ENCODE measurements around the gene TTLL10.

The TTLL10 gene

DNA sequence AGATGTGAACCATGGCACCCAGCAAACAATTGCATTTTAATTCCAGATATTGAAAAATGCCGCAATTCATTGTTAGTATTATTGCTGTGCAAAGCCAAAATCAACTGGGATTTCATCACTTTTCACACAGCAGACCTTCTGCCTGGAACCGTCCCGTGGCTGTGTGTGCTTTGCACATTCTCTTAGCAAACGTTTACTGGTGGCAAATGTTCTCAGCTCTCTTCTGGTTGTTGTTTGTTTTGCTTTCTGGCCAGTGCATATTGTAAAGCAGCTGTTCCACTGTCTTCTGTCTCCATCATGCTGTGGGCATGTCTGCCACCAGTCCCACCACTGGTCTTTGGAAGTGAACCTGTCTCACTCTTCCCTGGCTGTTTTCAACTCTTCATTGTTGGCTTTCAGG lies 19.8 kb upstream of the TTLL10 start:
- in situ Hi-C loops (cut with MboI; ENCODE audit: low sequenced_read_pairs, unreplicated experiment): no loop called here
- no peak for DNase-seq (ENCODE audit: low spot score)
- TF ChIP-seq, protein P1, sequence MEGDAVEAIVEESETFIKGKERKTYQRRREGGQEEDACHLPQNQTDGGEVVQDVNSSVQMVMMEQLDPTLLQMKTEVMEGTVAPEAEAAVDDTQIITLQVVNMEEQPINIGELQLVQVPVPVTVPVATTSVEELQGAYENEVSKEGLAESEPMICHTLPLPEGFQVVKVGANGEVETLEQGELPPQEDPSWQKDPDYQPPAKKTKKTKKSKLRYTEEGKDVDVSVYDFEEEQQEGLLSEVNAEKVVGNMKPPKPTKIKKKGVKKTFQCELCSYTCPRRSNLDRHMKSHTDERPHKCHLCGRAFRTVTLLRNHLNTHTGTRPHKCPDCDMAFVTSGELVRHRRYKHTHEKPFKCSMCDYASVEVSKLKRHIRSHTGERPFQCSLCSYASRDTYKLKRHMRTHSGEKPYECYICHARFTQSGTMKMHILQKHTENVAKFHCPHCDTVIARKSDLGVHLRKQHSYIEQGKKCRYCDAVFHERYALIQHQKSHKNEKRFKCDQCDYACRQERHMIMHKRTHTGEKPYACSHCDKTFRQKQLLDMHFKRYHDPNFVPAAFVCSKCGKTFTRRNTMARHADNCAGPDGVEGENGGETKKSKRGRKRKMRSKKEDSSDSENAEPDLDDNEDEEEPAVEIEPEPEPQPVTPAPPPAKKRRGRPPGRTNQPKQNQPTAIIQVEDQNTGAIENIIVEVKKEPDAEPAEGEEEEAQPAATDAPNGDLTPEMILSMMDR (IDR thresholded peaks at IDR 0.05; ENCODE audit: borderline replicate concordance, control extremely low read depth, extremely low read depth, insufficient read depth, missing control alignments): no peak

DNA sequence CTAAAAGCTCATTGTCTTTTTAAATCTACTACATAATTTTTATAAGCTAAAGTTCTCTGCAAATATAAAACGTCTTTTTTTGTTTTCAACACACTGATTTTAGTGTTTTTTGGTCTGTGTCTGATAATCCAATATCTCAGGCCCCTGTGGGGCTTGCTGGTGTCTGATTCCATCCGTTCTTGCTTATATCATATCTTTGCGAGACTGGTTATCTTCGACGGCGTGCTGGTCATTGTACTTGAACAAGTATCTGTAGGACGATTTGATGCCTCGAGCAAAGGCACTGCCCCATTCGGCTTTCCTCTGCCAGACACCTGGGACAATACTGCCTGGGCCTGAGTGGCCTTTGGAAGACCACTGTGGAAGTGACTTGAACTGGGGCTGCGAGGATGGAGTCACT lies 18.4 kb upstream of the TTLL10 start:
- DNase-seq (ENCODE audit: low spot score): no peak
- TF ChIP-seq, protein P1 (IDR thresholded peaks at IDR 0.05; ENCODE audit: borderline replicate concordance, control extremely low read depth, extremely low read depth, insufficient read depth, missing control alignments): no peak
- in situ Hi-C loops (cut with MboI; ENCODE audit: low sequenced_read_pairs, unreplicated experiment): no loop called here

DNA sequence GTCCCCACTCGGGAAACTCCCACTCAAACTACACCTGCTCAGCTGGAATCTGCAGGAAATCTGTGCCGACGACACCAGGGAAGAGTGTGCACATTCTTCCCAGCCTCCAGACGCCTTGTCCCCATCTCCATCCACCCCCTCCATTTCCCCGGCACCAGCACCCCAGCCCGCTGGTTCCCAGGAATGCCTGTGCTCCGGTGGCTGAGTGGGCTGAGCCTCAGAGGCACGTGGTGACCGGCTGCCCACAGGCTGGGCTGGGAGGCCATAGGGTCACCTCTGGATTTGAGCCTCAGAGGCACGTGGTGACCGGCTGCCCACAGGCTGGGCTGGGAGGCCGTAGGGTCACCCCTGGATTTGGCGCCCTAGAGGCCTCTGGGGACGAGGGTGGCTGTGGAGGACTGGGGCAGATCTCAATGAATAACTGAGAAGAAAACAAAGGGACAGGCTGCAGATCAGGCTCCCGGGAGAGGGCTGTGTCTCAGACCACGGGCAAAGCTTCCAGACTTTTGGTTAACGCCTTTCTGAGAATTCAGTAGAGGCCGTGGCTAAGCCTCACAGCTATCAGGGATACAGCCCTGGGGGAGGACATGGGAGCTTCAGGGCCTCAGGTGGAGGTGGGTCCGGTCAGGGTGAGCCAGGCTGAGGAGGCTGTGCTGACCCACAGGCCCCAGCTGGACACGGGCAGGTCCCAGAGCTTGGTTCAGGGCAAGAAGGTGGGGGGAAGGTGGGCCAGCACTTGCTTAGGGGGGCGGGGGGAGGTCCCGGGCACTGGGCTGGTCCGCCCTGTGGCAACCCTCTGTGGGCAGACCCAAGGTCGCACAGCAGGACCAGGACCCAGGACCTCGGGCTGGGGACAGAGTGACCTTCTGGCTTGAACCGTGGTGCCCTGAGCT lies 17.3 kb upstream of the TTLL10 start:
- in situ Hi-C loops (cut with MboI; ENCODE audit: low sequenced_read_pairs, unreplicated experiment): no loop called here
- no peak for DNase-seq (ENCODE audit: low spot score)
- TF ChIP-seq, protein P1 (IDR thresholded peaks at IDR 0.05; ENCODE audit: borderline replicate concordance, control extremely low read depth, extremely low read depth, insufficient read depth, missing control alignments): no peak

DNA sequence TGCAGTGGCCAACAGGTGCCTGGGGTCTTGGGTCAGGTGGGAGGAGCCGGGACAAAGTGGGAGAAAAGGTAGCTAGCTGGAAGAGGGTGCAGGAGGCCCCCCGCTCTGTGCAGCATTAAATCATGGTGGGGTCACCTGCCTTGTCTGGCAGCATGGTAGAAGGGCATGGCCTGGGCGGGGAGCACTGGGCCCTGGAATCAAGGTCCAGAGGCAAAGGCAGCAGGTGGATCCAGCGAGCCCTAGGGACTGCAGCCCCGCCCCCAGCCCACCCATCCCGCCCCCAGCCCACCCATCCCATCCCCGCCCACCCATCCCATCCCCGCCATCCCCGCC lies 16.7 kb upstream of the TTLL10 start:
- TF ChIP-seq, protein P1 (IDR thresholded peaks at IDR 0.05; ENCODE audit: borderline replicate concordance, control extremely low read depth, extremely low read depth, insufficient read depth, missing control alignments): no peak
- no peak for DNase-seq (ENCODE audit: low spot score)
- in situ Hi-C loops (cut with MboI; ENCODE audit: low sequenced_read_pairs, unreplicated experiment): no loop called here

DNA sequence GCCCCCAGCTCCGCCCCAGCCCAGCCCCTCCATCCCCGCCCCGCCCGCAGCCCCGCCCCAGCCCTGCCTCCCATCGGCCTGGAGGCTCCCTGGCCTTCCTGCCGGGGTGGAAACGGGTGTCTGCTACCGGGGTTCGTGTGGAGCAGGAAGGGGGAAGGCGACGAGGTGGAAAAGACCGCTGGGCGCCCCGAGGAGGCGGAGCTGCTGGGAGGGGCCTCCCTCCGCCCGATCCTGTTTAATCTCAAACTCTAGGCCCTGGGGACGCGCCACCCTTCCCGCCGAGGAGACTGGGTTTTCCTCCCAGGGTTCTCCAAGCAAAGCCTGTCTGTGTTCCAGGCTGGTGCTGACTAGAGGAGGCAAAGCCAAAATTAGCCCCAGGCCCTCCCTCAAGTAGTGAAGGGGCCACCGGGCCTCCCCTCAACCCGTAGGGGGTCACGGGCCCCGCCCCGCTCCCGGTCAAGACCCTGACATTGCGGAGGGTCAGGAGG lies 16.2 kb upstream of the TTLL10 start:
- in situ Hi-C loops (cut with MboI; ENCODE audit: low sequenced_read_pairs, unreplicated experiment): no loop called here
- peak; percentile 93 for DNase-seq (ENCODE audit: low spot score)
- TF ChIP-seq, protein P1 (IDR thresholded peaks at IDR 0.05; ENCODE audit: borderline replicate concordance, control extremely low read depth, extremely low read depth, insufficient read depth, missing control alignments): no peak

DNA sequence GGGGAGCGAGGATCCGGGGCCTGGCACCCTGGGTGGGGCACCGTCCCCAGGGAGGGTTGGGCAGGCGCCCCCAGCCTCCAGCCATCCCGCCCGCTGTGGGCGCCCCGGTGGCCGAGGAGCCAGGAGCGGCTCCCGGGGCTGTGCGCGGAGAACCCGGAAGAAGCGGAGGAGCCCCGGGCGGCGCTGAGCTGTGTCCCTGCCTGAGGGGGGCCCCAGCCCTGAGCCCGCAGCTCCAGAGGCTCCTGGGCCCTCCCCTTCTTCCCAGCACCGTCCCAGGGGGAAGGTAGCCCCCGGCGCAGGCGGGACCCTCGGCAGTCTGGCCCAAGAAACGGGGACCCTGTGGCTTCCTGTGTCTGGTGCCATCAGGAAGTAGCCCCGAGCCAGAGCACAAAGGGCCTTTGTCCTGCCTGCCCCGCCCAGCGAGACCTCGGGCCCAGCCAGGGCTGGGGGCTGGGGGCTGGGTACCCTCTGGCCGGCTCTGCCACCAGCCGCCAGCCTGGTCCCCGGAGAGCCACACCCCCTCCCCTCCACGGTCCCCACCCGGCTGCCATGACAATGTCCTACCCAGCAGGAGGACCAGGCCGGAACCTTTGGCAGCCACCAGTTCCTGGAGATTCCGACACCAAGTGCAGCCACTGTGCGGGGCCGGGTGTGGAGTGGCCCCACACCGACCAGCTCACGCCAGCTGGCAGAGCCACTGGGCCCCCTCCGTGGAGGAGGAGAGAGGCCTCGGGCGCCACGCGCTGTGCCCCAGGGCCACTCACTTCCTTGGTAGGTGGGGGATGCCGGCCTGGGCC lies 15.6 kb upstream of the TTLL10 start:
- peak; percentile 85 for DNase-seq (ENCODE audit: low spot score)
- TF ChIP-seq, protein P1 (IDR thresholded peaks at IDR 0.05; ENCODE audit: borderline replicate concordance, control extremely low read depth, extremely low read depth, insufficient read depth, missing control alignments): no peak
- in situ Hi-C loops (cut with MboI; ENCODE audit: low sequenced_read_pairs, unreplicated experiment): no loop called here

All from GM13976 (cell line).